GM18505 (cell line): ENCODE results near the gene FGF7.
A peak's percentile ranks its signal among the peaks of the same experiment; 100 is the strongest.
"Not testable (repeated sequence)": the region's sequence is repeated elsewhere in the genome, so short reads cannot be mapped to it uniquely, and the experiment has no call there.

Source experiments
- ATAC-seq: cut with Tn5 transposase; IDR thresholded peaks from one replicate; pipeline ENCODE4 v1.9.1; 2021; ENCODE audit not compliant: unreplicated experiment
- POLR2A ChIP-seq: IDR thresholded peaks from 4 replicates; pipeline ENCODE4 v1.6.1; 2011; ENCODE audit warnings: borderline replicate concordance; ENCODE audit not compliant: insufficient read depth, insufficient read length; ENCODE audit errors: extremely low read depth

Gene FGF7

DNA sequence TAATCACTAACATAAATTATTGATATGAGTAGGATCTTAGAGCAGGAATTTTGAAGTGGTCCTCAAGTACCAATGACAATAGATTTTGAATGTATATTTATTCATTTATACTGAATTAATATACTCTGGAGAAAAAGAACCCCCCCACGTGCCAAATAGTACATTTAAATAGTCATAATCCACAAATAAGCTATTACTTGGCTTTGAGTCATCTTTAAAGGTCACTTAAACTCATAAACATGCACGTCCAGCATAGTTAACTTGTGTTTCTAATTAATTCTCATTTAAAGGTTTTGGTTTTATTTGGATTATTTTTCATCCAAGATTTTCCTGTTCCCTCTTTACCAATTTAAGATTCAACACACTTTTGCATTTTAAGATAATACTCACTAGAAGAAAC lies 35.1 kb downstream of the FGF7 start:
- no peak for TF ChIP-seq POLR2A
- ATAC-seq: no peak

DNA sequence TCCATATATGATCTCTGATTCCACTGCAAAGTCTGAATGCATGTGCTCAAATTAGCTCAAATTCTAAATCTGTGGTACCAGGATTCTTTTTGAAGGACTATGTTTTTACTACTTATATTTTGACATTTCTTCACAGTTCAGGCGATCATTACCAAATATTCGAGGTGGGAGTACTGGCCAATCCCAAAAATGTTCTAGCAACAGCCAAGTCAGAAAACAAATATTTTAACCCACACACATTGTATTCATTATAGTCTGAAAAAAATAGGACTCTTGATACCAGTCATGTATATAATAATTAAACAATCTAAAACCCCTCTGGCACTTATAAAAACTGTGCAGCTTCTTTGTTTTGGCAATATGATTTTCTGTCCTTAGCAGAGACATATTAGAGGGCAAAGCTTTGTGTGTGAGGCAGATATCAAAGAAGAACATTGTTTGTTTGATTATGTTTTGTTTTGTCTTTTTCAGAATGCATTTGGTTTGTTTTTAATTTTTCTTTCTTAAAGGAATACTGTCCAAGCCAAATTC lies 37.4 kb downstream of the FGF7 start:
- TF ChIP-seq POLR2A: no peak
- ATAC-seq: no peak

DNA sequence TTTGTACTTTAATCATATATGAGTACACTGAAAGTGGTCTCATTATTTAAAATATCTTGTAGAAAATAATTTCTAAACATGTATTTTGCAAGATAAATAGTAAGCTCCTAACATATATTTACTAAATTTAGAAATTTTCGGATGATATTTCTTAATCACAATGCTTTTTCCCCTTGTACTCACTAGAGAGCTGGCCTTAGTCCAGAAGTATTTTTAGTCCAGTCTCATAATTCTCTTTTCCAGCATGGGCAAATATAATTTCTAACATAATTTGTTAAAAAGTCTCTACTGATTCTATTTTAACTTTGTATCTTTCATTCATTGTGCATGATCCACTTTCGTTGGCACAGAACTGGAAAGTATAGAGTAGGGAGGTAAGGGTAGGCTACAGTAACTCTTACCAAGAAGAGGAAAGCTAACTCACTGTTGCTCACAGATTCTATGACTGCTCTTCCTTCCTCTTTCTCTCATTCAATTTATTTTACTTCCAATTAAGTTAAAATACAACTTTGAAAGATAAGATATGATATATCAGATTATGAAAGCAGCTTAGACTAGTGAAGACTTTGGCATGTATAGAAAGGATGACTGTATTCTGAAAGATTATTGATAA lies 39.3 kb downstream of the FGF7 start:
- no peak for ATAC-seq
- no peak for TF ChIP-seq POLR2A

DNA sequence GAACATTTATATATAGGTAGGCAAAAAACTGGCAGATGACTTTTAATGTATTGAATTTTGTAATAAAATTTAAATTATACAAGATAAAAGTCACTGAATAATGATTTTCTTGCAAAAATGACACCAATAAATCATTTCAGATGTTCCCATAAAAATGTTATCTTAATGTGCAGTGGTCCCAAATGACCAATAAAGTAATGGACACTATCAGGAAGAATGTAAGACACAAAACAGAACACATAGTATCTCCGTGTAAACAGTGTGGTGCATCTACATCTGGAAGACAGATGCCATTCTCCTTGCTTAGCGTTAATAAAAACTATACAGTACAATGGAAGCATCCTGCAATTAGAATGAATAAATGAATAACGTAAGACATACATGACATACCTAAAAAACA lies 41.5 kb downstream of the FGF7 start:
- no peak for ATAC-seq
- no peak for TF ChIP-seq POLR2A

DNA sequence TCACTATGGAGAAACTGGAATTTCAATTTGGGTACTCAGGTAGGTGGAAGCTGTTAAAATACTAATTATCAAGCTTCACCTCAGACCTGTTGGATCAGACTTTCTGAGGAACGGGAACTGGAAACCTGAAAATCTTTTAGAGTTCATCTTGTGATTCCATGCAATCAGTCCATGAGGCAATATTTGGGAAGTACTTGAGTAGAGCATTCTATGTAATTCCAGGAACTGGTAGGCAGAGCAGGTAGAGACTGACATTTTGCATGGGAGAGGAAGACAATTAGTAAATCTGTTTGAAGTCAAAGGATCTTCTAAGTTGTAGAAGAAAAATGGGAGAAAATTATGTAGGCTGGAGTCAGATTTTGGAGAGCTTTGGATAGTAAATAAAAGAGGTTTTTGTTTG lies 43.1 kb downstream of the FGF7 start:
- ATAC-seq: no peak
- TF ChIP-seq POLR2A: no peak

DNA sequence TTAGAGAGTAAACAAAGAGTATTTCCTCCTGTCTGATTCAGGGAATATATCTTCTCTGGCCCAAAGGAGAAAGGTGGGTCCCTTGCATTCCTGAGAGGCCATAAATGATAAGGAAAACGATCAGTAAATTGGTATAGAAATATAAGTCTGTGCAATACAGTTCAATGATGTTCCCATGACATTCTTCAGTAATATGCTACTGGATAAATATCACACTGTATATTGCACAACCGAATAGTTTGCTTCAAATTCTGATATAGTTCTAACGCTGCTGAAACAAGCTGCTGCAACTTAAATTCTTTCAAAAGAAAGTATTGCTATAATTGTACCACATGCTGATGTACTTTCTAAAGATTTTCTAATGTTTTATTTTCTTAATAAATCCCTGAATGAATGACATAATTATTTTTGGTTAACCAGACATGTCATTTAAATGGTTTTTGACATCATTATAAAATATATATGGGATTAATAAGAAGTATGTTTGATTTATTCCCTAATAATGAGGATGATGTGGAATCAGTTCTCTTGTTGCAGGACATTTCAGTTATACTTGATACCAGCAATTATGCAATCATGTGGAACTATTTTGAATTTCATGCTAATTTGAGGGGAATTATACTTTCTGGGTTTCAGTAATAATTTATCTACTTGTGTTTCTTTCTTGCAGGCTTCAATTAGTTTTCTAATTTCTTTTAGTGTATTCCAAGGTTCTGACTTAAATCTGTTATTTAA lies 44.9 kb downstream of the FGF7 start:
- no peak for ATAC-seq
- TF ChIP-seq POLR2A: no peak

DNA sequence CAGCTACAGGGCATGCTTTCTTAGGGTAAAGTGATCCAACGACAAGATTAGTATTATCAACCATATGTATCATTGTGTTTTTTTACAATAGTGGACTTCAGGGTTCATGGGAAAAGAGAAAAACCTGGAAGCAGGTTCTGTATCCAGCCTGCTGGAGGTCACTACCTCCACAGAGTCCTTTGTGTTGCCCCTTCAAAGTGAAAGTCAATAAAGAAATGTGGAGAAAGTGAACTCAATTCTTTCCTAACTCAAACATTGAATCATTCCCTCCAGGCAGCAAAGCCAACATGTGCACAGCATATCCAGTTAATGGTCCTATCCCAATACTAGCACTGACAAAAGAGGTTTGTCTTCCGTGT lies 45.4 kb downstream of the FGF7 start:
- ATAC-seq: no peak
- no peak for TF ChIP-seq POLR2A

DNA sequence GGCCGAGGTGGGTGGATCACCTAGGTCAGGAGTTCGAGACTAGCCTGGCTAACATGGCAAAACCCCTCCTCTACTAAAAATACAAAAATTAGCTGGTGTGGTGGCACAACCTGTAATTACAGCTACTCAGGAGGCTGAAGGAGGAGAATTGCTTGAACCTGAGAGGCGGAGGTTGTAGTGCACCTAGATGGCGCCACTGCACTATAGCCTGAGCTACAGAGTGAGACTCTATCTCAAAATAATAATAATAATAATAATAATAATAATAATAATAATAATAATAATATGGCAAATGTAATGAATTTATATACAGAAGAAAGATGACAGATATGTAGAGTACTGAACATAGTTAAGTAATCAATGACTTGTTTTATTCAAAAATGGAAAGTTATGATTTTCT lies 48.2 kb downstream of the FGF7 start:
- peak; percentile 26 for ATAC-seq

DNA sequence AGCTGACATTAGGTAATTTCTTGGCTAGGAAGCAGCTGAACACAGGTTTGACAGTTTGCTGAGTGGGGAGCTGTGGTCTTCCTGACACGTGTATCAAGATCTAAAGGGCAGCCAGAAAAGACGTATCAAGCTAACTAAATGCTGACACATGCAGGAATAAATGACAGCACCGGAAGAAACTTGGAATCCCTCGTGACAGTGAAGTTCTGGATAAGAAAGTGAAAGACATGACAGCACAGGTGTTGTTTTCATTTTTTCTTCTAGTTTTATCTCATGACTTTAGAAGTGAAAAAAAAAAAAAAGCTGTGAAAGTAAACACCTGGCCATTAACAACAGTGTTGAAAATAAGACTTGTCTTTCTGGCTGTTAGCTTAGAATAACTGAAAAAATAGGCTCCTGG lies 48.7 kb downstream of the FGF7 start:
- TF ChIP-seq POLR2A: no peak
- ATAC-seq: peak; percentile 54

DNA sequence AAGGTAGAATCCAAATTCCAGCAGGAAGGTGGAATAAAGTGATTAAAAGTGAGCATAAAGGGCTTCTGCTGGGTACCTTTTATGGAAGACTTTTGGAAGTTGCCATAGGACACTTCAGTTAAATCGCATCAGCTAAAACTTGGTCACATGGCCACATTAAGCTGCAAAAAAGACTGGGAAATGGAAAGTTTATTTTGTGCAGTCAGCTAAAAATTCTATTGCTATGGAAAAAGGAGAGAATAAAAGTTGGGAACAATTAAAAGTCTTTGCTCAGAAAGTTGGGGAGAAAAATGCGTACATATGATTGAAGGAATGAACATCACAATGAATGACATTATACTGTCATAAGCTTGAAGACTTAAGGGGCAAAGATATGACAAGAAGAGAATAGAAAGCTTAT lies 49.3 kb downstream of the FGF7 start:
- no peak for TF ChIP-seq POLR2A
- ATAC-seq: no peak

DNA sequence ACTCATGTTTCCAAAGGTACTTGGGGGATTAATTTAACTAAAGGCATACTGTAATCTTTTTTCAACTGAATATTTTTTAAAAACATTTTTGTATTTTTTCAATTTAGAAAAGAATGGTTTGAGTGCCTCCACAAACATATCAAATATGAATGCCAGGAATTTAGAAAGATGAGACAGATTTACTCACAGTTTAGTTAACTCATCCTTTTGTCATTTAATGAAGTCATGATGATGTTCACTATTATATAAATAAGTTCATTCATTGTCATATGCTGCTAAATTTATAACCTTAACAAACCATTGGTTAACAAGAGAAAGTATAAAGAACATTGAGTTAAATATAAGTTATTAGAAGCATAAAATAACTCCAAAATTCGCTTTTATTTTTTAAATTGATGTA lies 50.0 kb downstream of the FGF7 start:
- ATAC-seq: no peak
- TF ChIP-seq POLR2A: no peak

DNA sequence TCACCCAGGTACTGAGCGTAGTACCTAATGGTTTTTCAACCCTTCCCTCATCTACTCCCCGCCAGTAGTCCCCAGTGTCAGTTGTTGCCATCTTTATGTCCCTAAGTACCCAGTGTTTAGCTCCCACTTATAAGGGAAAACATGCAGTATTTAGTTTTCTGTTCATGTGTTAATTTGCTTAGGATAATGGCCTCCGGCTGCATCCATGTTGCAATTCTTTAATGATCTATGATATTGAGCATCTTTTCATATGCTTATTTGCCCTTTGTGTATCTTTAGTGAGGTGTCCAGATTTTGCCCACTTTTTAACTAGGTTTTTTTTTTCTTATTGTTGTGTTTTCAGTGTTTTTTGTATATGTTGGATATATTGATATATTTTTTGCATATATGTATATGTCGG lies 55.0 kb downstream of the FGF7 start:
- not testable (repeated sequence) for ATAC-seq

DNA sequence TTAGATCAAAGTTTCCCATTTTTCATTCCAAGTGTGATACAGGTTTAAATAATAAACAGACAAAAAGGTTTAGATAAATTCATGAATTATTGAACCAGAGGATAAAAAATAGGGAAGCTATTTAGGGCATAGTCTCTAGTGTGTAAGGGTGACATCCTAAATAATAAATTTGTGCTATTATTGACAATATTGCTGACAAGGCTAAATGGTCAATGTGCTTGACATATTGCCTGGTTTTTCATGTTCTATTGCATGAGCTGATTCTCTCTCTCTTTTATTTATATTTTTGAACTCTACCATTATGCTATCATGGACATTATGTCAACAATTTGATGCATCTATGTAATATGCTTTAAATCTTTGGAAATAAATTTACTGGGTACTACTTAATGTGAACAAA lies 55.9 kb downstream of the FGF7 start:
- not testable (repeated sequence) for ATAC-seq

DNA sequence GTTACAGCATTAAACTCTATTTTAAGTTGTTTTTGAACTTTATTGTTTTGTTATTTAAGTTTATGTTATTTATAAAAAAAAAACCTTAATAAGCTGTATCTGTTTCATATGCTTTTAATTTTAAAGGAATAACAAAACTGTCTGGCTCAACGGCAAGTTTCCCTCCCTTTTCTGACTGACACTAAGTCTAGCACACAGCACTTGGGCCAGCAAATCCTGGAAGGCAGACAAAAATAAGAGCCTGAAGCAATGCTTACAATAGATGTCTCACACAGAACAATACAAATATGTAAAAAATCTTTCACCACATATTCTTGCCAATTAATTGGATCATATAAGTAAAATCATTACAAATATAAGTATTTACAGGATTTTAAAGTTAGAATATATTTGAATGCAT lies 62.4 kb downstream of the FGF7 start:
- ATAC-seq: not testable (repeated sequence)

DNA sequence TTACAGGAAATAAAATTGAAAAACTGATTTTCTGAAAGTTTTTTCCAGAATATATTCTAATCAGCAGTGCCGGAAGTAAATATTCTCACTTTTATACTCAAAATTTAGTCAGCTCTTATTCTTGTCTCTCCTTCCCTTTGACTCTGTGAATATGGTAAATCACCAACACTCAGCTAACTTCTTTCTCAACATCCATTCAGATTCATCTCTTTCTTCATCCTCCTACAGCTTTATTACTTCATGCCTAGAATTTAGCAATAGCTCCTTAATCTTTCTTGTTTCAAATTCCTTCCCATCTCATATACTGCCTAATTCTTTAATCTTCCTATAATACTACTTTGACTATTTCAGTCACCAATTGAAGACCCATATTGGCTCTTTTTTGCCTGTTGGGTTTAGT lies 67.9 kb downstream of the FGF7 start:
- ATAC-seq: no peak
- TF ChIP-seq POLR2A: no peak
